ENCODE data around the gene GPI. TPM values are rescaled to one million over a fixed set of nuclear protein-coding genes. Genes with fewer than 3 reads are reported as not detected.

The GPI gene
- total RNA-seq, 1 experiment from 2014 or later, result 241 TPM

Other genes with a start within 250 kb of the GPI start
- 63.8 and 67.3 TPM in 2 replicates for gene LSM14A, start 192.7 kb upstream of the GPI start, total RNA-seq (2014; rRNA removed; shearing (Covaris generic))
- gene GARRE1, start 110.6 kb upstream of the GPI start, total RNA-seq (2014; rRNA removed; shearing (Covaris generic)), result 6.7 and 7.4 TPM in 2 replicates
- 24.9 TPM in 2 replicates for gene PDCD2L, start 39.2 kb downstream of the GPI start, total RNA-seq (2014; rRNA removed; shearing (Covaris generic))
- gene UBA2, start 63.2 kb downstream of the GPI start, total RNA-seq (2014; rRNA removed; shearing (Covaris generic)), result 179 and 191 TPM in 2 replicates
- 6.6 and 8.2 TPM in 2 replicates for gene WTIP, start 116.6 kb downstream of the GPI start, total RNA-seq (2014; rRNA removed; shearing (Covaris generic))